Measurements from ENCODE around the gene ROS1.
"Not testable (repeated sequence)": the region's sequence is repeated elsewhere in the genome, so short reads cannot be mapped to it uniquely, and the experiment has no call there.

ROS1 gene

DNA sequence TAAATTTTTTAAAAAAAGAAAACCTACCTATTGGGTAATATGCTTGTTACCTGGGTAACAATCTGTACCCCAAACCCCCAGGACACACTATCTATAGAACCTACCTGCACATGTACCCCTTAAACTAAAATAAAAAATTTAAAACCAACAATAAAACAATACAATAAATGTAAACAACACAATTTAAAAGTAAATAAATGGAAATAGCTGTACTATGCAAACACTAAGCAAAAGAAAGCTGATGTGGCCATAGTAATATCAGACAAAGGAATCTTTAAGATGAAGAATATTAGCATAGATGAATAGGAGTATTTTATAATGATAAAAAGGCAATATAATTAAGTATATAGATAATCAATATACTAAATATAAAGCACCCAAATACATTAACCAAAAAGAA is 50.3 kb downstream of the ROS1 start:
- no peak for DNase-seq

GRCh38 chr6:117373211-117373813 is 52.4 kb downstream of the ROS1 start:
- DNase-seq = no peak

- not testable (repeated sequence) for DNase-seq
Observed at GRCh38 chr6:117372289-117372688, 53.5 kb downstream of the ROS1 start.

- no peak for DNase-seq
Observed at GRCh38 chr6:117371492-117371891, 54.2 kb downstream of the ROS1 start.

GRCh38 chr6:117359581-117359980 is 66.2 kb downstream of the ROS1 start:
- DNase-seq = no peak

DNA sequence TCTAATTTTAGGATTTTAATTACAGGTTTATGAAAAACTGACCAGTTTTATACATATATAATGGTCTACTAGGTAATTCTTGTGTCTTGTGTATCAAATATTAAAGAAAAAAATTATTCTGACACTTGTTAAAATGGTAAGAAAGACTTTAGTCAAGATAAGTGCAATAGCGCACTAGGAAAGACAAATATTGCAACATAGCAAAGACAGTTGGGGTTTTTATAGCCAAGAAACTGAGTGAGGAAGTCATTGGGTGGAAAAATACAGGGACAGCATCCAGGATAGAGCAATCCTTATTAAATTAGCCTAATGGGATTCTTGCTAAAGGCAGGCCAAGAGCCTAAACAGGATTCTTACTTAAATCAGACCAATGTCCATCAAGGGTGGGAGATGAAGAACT is 71.1 kb downstream of the ROS1 start:
- DNase-seq = no peak

DNA sequence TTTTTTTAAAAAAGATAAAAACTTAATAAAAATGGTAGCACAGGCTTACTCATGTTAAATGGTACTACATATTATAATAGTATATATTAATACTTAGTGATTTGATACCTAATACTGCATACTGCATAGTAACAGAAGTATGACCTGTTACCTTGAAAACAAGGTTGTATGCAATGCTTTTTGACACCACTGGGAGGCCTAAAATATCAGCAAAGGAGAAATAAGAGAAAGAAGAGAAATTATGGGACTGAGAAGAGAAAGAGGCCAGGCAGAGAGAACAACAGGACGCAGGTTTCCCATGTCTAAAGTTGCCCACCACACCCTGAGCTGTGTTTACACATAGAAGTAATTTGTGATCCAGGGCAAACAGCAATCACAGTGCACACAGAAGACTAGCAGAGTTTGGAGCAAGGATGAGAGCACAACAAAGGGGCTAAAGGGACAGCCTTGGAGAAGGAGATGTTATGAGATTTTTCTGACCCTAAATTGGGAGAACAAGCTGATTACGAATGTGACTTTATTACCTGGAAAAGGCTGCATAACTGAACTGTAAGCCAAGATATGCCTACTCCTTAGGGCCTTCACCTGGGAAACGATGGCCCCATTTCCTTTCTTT is 73.2 kb downstream of the ROS1 start:
- no peak for DNase-seq

DNA sequence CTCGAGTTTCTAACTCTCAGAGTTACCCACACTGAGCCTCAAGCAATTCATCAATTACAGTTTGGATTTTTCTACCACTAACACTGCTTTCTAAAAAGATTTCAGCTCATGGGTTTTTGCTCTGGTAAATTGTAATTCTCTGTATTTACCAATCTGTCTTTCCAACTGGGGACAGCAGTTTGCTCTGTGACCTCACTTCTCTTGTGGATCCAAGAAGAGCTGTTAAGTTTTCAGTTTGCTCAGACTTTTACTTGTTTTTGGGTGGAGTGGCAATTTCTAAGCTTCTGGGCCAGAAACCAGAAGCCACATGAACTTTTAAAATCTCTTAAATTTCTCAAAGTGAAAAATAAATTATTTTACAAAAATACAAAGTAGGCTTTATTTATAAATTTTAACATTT is 74.2 kb downstream of the ROS1 start:
- no peak for DNase-seq

DNA sequence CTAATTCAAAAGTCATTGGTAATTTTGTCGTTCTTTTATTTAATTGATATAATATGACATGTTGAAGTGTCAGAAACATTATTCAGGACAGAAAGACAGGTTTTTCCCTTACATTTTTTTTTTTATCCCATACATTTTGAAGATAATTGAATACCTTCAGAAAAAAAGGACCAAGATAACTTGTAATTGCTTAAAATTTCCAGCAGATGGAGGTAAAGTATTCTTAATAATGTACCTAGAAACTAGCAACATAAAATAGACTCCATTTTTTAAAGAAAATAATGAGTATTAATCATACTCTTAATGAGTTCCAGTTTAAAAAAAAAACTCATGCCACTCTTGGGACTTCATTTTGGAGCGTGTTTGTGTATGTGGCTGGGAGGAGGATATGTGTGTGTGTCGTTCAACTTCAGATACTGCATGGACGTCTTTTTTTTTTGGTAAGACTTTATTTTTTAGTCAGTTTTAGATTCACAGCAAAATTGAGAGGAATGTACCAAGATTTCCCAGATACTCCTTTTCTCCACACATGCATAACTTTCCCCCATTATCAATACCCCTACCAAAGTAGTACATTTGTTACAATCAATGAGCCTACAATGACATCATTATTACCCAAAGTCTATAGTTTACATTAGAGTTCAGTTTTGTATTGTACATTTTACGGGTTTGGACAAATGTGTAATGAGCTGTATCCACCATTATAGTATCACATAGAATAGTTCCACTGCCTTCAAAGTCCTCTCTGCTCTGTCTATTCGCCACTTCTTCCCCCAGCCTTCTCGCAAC is 79.4 kb downstream of the ROS1 start:
- peak in 1 of 2 donors; percentile 18 for DNase-seq

GRCh38 chr6:117345292-117345610 is 80.5 kb downstream of the ROS1 start:
- DNase-seq = no peak

GRCh38 chr6:117344444-117345291 is 81.1 kb downstream of the ROS1 start:
- DNase-seq = no peak

GRCh38 chr6:117338567-117338966 is 87.2 kb downstream of the ROS1 start:
- no peak for DNase-seq

GRCh38 chr6:117329926-117330325 is 95.8 kb downstream of the ROS1 start:
- DNase-seq = no peak

GRCh38 chr6:117328500-117328899 is 97.2 kb downstream of the ROS1 start:
- DNase-seq = no peak

- no peak for DNase-seq
Observed at GRCh38 chr6:117328005-117328389, 97.7 kb downstream of the ROS1 start.

- DNase-seq = no peak
Observed at GRCh38 chr6:117327149-117328004, 98.4 kb downstream of the ROS1 start.

DNA sequence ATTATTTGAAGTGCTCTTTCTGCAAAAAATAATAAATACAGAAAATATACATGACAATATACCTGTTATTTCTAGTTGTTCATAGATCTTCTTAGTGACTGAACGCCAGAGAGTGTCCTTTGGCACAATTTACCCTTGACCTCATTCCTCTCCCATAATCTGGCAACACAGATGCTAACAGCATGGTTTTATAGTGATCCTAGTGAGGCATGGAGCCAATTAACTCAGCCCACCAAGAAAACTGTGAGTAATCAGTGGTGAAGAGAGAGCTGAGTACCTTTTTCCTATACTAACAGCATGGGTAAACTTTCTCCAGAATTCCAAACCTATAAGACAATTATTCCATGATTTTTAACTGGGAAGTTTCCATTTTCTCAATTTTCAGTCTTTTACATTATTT is 99.3 kb downstream of the ROS1 start:
- no peak for DNase-seq

DNA sequence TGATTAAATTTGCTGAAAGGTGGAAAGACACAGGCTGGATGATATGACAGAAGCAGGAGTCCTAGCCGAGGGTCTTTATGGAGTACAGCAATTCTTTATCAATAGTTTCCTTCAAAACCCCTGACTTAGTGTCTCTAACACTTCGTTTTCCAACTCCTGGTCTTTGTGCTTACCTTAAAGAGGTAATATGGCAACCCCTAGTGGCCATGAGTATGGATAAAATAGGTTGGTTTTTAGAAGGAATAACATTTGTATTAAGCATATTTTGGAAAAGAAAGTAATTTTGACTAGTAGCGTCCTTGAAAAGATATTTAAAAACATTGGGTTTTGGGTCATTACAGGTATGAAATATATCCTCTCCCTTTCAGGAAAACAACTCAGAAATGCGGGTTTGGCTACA is 108.5 kb downstream of the ROS1 start:
- no peak for DNase-seq

GRCh38 chr6:117311726-117312125 is 114.0 kb downstream of the ROS1 start:
- no peak for DNase-seq

DNA sequence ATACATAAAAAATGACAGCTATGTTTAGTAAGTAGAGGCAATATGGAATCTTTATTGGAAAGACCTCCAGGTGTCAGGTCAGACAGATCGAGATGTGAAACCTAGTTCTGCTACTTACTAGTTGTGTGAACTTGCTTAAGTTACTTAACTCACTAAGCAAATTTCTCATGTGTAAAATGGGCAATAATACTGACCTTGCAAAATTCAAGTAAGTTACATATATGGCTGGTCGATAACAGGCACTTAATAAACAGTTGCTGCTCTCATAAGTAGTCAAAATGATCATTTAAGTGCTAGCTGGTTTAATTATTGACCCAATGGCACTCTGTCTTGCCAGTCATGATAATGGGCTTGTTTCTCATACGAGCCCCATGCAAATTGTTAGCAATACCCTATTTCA is 114.4 kb downstream of the ROS1 start:
- no peak for DNase-seq

DNA sequence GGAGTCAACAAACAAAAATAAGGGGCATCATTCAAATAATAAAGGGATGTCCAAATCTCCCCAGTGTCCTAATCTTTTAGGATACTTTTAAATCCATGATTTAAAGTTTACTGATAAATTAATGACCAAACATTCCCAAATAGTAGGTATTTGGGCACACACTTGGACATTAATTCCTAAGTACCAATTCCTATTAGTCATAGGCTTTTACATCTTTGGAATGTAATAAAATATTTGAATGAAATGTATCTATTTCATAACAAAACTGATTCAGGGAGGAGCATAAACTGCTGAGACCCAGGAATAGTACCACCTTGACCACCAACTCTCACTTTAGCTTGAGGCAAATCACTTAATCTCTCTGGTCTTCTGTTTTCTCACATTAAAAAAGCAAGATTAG is 116.1 kb downstream of the ROS1 start:
- no peak for DNase-seq

DNA sequence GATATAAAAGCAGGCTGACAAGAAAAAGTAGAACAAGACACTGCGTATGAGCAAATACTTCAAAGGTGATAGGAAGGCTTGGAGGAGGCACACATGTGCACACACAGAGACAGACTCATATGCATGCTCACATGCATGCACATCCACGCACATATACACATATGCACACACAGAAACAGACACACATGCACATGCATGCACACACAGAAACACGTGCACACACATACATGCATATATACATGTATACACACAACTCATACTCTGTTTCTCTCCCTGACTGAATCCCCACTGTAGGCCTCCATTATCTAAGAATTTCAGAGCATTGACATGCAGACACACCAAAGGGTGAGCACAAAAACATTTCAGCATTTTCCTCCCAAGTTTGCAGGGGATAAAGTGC is 116.7 kb downstream of the ROS1 start:
- no peak for DNase-seq

DNA sequence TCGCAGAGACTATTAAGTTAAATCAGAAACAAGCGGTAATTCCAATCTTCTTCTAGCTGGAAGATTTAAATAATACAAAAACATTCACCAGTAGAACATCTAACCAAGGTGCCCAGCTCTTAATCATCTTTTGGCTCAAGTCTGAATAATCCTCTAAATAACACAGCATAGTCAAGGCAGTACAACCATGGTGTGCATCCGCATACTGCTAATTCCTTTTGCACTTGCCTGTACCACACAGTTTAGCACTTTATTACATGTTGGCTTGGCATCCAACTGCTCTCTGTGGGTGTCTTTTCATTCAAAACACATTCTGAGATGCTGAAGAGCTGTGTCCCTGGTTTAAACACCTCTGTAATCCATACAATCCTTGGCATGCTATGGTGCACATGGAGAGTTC is 118.1 kb downstream of the ROS1 start:
- no peak for DNase-seq
